GM19043 (cell line): ENCODE results near the gene ATE1.
"Not testable (repeated sequence)": the region's sequence is repeated elsewhere in the genome, so short reads cannot be mapped to it uniquely, and the experiment has no call there.

Experiments
- ATAC-seq: cut with Tn5 transposase; IDR thresholded peaks from one replicate; pipeline ENCODE4 v1.9.1; 2021; ENCODE audit warnings: low read depth; ENCODE audit not compliant: unreplicated experiment

ATE1 gene

GRCh38 chr10:121702351-121703320, 225.2 kb downstream of the ATE1 start:
- no peak for ATAC-seq

DNA sequence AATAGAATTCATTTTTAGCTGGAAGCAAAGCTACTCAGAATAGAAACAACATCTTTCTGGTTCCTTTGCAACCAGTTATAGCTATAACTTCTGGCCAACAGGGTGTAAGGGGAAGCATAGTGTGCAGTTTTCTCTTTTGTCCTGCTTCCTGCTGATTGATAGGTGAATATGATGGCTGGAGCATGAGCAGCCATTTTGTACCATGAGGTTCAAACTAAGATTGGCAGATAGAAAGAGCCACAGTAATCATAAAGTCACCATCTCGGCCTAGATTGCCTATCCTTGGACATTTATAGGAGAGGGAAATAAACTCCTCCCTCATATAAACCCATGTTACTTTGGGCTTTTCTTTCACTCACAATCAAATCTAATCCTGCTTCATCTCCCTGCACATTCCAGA, 227.4 kb downstream of the ATE1 start:
- no peak for ATAC-seq

GRCh38 chr10:121699703-121700102, 228.1 kb downstream of the ATE1 start:
- not testable (repeated sequence) for ATAC-seq

GRCh38 chr10:121698902-121699301, 228.9 kb downstream of the ATE1 start:
- ATAC-seq = no peak

DNA sequence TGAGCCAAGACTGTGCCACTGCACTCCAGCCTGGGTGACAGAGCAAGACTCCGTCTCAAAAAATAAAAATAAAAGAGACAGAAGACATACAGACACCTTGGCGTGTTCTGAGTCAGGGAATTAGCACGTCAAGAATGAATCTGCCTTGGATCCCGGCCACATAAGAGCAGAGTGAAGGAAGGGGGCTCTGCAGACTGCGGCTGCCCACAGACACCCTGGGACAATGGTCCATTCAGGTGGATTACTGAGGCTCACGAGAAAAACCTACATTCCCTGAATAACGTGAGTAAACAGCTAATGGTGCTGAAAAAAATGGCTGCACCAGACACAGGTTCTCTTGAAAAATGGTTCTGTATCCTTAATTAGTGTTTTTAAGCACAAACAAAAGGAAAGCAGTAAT, 229.5 kb downstream of the ATE1 start:
- ATAC-seq = no peak

- no peak for ATAC-seq
Observed at GRCh38 chr10:121696854-121697253, 231.0 kb downstream of the ATE1 start.

DNA sequence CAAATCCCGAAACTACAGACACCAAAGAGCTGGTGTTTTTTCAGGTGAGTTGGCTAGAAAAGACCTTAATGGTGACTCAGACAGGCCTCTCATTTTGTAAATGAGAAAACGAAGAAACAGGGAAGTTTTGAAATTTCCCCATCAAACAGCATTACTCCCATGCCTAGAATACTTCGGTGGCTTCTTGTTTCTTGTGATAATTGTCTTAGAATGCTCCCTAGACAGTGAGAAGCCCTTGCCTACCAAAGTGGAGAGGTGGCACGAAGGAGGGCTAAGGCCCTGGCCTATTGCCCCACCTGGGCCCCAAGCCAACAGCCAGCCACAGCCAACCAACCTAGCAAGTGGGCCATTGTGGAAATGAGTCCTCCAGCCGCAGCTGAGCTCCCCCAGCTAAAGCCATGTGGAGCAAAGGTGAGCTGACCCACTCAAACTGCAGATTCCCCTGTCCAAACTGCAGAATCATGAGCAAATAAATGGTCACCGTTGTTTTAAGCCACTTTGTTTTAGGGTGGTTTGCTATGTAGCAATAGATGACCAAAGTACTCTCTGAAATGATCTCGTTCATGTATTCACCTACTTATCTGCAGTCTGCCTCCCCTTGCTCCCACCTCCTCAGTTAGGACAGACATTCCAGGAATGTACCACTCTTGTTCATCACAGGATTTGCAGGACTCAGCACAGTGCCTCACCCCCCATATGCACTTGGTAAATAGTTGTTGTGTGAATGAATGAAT, 231.9 kb downstream of the ATE1 start:
- ATAC-seq = no peak

DNA sequence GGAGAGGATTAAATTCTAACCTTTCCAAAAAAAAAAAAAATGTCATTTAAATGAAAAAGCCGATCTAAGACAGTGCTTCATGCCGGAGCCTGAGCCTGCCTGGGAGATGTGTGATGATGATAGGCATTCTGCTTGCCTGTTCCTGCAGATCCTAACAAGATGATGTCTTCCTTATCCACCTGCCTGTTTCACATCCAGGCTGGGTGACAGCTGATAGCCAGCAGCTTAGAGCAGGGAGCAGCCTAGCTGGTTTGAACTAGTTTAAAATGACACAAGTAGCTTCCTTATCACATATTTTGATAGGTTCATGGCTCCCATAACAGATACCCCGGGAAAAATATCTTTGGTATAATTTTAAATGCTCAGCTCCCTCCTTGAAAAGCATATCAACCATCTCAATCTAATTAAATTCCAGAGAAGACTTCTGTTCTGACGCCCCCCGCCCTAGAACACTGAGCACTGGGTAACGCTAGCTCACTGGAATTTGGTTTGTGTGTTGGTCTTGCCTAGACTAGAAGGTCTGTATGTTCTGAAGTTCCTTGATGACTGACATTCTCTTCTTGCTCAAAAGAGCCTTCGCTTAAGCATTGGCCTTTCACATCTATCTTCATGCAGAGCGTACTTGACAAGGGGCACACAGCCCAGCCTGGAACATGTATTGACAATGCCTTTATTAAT, 232.7 kb downstream of the ATE1 start:
- ATAC-seq = no peak

DNA sequence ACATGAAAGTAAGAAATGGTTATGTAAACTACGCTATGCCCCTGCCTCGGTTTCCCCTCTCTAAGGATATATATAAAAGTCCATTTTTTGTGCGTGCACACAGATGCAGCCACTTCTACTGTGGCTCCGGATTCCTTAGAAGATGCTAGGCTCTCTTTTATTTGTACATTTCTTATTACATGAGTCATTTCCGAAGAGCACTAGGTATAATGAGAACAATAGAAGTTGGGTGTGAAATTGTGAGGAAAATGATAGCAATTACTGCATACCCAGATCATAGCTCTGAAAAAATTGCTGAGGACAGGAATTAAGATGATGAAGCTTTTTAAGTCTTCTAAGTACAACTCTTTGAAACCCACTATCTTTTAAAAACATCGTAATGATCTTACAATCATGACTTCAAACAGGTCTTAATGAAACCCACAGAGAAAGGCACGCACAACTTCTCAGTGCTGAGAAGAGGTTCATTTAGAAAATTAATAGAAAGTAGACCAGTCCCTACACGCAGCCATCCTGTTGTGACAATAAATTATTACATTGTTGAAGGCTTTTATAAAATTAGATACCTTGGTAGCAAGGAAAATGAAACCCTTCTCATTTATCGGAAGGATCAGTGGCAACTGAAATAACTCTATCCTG, 233.4 kb downstream of the ATE1 start:
- ATAC-seq = no peak

DNA sequence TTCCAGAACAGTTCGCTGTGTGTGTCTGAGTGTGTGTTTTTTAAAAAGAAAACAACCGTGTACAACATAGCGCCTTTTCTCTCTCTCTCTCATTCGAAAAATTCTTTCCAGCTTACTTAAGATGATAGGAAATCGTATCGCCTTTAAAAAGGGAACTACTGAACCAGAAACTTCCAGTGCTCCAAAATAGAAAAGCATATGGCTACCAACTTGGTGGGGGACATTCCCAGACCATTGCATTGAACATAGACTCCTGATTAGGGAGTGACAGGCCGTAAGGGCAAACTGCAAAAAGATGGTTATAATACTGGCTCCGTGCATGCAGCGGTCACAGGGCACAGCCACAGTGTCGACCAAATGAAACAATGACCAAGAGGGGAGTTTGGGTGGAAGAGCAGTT, 235.2 kb downstream of the ATE1 start:
- ATAC-seq = no peak

DNA sequence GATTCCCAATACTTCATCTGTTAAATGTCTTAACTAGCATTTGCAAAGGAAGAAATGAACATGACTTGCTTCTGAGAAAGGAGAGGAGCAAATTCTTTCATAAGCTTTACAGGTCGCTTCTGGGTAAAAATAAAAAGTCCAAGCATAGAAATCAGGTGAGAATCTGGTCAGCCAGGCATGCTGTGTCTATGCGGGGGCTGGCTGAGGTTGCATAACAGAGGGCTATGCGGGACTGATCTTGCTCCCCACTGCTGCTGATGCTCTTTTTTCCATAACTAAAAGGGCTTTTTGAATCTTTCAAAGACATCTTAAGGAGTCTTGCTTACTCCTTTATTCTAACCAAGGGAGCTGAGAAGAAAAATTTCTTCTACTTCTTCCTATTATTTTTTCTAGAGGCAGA, 236.9 kb downstream of the ATE1 start:
- ATAC-seq = no peak
